ENCODE measurements around the gene SLC66A3.

SLC66A3 gene

GRCh38 chr2:11179196-11179595 is 23.9 kb downstream of the SLC66A3 start:
- no peak overlapping the region for H3K27ac ChIP-seq
- H3K36me3 ChIP-seq, result peaks cover 19 to 36% (median 34%) of the 10 kb centered on the region in 3 donors
- no peaks in the 10 kb centered on the region for H3K9me3 ChIP-seq
- no peaks in the 10 kb centered on the region for H3K4me1 ChIP-seq
- intact Hi-C loops (cut with DNase I; ENCODE audit: low total_unique reads), result no loop called here
- no peak overlapping the region for H3K4me3 ChIP-seq
- TF ChIP-seq CTCF (IDR thresholded peaks at IDR 0.05), result no peak
- H3K27me3 ChIP-seq, result no peaks in the 10 kb centered on the region
- DNase-seq, result no peak

- intact Hi-C loops (cut with DNase I; ENCODE audit: low total_unique reads), result loop anchor here (10.0 kb wide), 1 partner anchor 45 kb away; a partner anchor contains a TSS
- peaks cover 19 to 40% (median 36%) of the 10 kb centered on the region in 3 donors for H3K36me3 ChIP-seq
- TF ChIP-seq CTCF (IDR thresholded peaks at IDR 0.05), result no peak
- H3K27me3 ChIP-seq, result no peaks in the 10 kb centered on the region
- no peaks in the 10 kb centered on the region for H3K9me3 ChIP-seq
- no peak for DNase-seq
- H3K4me1 ChIP-seq, result no peaks in the 10 kb centered on the region
- no peak overlapping the region for H3K27ac ChIP-seq
- H3K4me3 ChIP-seq, result no peak overlapping the region
These were observed 24.6 kb downstream of the SLC66A3 start for GRCh38 chr2:11179899-11180298.

- Histone ChIP-seq H3K27me3 (no peaks in the 10 kb centered on the region), H3K4me3 (no peak overlapping the region), H3K27ac (no peak overlapping the region), H3K4me1 (no peaks in the 10 kb centered on the region), H3K9me3 (no peaks in the 10 kb centered on the region), H3K36me3 (peaks cover 24 to 47% (median 42%) of the 10 kb centered on the region in 3 donors)
- no peak for TF ChIP-seq CTCF (IDR thresholded peaks at IDR 0.05)
- intact Hi-C loops (cut with DNase I; ENCODE audit: low total_unique reads), result loop anchor here (10.0 kb wide), 1 partner anchor 46 kb away; a partner anchor contains a TSS
- DNase-seq, result no peak
These were observed 25.4 kb downstream of the SLC66A3 start for GRCh38 chr2:11180653-11181052.

- no peaks in the 10 kb centered on the region for H3K4me1 ChIP-seq
- H3K9me3 ChIP-seq, result no peaks in the 10 kb centered on the region
- intact Hi-C loops (cut with DNase I; ENCODE audit: low total_unique reads), result loop anchor here (10.0 kb wide), 1 partner anchor 48 kb away; a partner anchor contains a TSS
- no peak for DNase-seq
- H3K4me3 ChIP-seq, result no peak overlapping the region
- H3K36me3 ChIP-seq, result peaks cover 35 to 63% (median 43%) of the 10 kb centered on the region in 3 donors
- TF ChIP-seq CTCF (IDR thresholded peaks at IDR 0.05), result no peak
- H3K27me3 ChIP-seq, result no peaks in the 10 kb centered on the region
- H3K27ac ChIP-seq, result no peak overlapping the region
These were observed 27.7 kb downstream of the SLC66A3 start for GRCh38 chr2:11182951-11183350.

- Histone ChIP-seq H3K27me3 (no peaks in the 10 kb centered on the region), H3K36me3 (peaks cover 43 to 70% (median 57%) of the 10 kb centered on the region in 3 donors), H3K4me3 (no peak overlapping the region), H3K9me3 (no peaks in the 10 kb centered on the region), H3K27ac (no peak overlapping the region), H3K4me1 (no peaks in the 10 kb centered on the region)
- intact Hi-C loops (cut with DNase I; ENCODE audit: low total_unique reads), result loop anchor here (10.0 kb wide), 1 partner anchor 51 kb away; a partner anchor contains a TSS
- DNase-seq, result no peak
- no peak for TF ChIP-seq CTCF (IDR thresholded peaks at IDR 0.05)
These were observed 30.9 kb downstream of the SLC66A3 start for GRCh38 chr2:11186145-11186544.
